Islet precursor cell (in vitro differentiated cells): ENCODE results near the gene LST1.
"Not testable (repeated sequence)": the region's sequence is repeated elsewhere in the genome, so short reads cannot be mapped to it uniquely, and the experiment has no call there.

Experiments
- DNase-seq: peaks from one replicate; pipeline ENCODE4 v3.0.0-alpha.2; 2018

LST1 gene

DNA sequence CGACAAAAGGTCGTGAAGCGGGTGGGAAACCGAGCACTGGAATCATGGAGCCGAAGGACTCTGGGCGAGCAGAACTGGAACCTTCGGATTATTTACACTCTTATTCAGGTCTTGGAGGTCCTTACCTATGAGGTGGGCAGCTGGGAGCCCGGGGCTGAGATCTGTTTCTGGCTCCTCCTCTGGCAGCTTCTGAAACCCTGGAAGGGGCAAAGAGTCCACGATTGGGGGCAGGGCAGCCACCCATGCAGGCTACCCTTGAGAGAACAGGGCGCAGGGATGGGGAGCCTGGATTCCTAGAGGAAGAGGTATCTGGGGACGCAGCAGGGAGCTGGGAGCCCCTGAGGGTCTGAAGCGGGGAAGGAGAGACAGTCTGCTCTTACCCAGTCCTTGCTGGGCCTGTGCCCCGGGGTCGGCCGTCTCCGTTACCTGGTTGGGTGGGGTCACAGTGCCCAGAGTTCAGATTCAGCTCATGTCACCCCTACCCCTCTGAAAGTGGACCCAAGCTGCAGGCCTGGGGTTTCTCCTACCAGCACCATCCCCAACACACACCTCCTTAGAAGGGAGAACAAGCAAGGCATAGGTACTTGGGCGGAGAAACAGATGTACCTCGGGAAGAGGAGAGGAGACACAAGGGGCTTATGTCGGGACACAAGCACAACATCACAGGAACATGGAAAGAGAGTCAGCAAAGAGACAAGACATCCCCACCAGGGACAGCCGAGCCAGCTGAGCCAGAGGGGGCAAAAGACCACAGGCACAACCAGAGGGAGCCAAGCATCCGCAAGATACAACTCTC is 4.4 kb upstream of the LST1 start:
- no peak for DNase-seq

GRCh38 chr6:31582230-31582643 is 3.8 kb upstream of the LST1 start, which contains the start of gene LTB:
TSS of gene LTB (minus strand) at chr6:31582424. CDS start at chr6:31582417, 7 bp downstream.
- DNase-seq, result no peak

- peak; percentile 71 for DNase-seq
Observed at GRCh38 chr6:31585491-31585890, 586 bp upstream of the LST1 start.

DNA sequence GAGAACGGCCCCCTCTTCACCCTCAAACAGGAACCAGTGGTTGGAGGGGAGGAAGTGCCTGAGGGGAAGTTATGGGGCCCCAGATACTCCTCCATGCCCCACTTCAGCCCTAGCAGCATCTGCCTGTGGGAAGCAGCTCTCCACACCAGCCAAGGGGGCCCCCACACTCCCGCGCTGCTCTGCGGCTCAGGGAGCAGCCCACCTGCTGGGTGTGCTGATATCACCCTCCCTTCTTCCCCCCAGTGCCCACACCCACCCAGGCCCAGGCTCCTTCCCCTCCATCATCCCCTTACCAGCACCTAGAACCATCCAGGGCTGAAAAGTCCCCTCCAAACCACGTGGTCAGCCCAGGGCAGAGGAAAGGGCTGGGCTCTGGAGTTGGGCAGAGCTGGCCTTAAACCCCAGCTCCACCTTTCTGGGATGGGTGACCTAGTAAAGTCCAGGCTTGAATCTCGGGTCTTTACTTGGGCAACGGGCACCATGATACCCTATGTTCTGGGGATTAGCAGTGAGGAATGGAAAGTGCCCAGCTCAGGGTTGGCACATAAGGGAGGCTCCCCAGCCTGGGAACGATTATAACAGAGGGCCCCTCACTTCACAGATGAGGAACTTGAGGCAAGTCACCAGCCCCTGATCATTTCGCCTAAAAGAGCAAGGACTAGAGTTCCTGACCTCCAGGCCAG is 663 bp downstream of the LST1 start:
- DNase-seq, result no peak

GRCh38 chr6:31587791-31588777 is 2.0 kb downstream of the LST1 start:
- DNase-seq, result no peak

GRCh38 chr6:31588871-31589650 is 3.0 kb downstream of the LST1 start:
- DNase-seq, result no peak

- DNase-seq, result not testable (repeated sequence)
Observed at GRCh38 chr6:31590691-31591090, 4.6 kb downstream of the LST1 start.

- DNase-seq, result no peak
Observed at GRCh38 chr6:31592396-31592771, 6.3 kb downstream of the LST1 start.

GRCh38 chr6:31597006-31597405 is 10.9 kb downstream of the LST1 start:
- DNase-seq, result no peak

DNA sequence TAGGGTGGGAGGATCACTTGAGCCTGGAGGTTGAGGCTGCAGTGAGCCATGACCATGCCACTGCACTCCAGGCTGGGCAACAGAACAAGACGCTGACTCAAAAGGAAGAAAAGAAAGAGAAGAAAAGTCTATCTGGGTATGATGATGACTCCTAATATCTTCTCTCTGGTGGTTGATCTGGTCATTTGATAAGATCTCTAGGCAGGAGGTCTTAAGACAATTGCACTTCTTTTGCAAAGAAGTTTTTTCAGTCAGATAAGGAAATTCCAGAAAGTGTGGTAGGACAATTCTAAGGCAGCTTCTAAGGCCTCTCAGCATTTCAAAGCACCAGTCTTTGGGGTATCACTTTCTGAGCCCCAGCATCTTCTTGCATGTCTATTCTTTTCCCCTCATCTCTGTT is 21.2 kb downstream of the LST1 start:
- DNase-seq, result no peak

DNA sequence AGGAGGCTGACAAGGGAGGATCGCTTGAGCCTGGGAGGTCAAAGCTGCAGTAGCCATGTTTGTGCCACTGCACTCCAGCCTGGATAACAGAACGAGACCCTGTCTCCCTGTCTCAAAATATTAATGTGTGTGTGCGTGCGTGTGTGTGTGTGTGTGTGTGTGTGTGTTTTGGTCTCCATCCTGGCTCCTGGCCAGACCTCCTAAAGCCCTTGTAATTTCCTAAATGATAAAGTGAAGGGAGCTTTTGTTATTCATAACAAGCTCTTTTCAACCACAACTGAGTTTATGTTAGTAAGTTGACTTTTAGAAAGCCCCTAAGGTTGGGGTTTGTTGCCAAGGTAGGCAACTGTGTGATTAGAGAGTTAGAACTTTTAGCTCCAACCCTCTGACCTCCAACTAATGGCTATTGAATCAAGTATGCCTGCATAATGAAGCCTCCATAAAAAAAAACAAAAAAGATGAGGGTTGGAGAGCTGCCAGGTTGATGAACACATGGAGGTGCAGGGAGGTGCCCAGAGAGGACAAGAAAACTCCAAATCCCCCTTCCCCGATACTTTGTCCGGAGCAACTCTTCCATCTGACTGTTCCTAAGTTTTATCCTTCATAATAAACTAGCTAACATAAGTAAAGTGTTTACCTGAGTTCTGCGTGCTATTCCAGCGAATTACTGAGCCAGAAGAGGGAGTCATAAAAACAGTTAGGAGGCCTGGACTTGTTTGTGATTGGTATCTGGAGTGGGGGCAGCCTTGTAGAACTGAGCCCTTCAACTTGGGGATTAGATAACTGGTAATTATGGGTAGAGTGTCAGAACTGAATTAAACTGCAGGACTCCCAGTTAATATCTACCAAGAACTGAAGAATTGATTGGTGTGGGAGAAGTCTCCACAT is 23.7 kb downstream of the LST1 start:
- no peak for DNase-seq

- no peak for DNase-seq
Observed at GRCh38 chr6:31610968-31611367, 24.9 kb downstream of the LST1 start.

- DNase-seq, result no peak
Observed at GRCh38 chr6:31614075-31614619, 28.1 kb downstream of the LST1 start.

- DNase-seq, result no peak
Observed at GRCh38 chr6:31614684-31615578, 28.9 kb downstream of the LST1 start, which contains the start of gene AIF1. TSS of gene AIF1 (plus strand) at chr6:31615234. CDS start at chr6:31615330, 96 bp downstream.

DNA sequence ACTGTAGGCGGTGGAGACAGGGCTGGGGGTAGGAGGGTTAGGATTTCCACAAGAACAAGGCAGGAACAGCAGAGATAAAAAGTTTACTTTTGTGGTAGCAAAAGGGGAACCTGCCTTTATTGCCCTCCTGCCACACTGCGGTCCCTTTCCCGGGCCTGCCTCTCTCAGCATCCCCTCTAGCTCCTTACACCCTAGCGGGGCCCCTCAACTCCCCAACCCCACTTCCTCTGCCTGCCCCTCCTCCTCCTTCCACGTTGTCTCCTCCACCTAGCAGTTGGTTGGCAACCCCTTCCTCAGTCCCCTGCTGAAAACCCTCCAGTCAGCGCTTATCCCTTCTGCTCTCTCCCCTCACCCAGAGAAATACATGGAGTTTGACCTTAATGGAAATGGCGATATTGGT is 29.7 kb downstream of the LST1 start:
- DNase-seq, result no peak

DNA sequence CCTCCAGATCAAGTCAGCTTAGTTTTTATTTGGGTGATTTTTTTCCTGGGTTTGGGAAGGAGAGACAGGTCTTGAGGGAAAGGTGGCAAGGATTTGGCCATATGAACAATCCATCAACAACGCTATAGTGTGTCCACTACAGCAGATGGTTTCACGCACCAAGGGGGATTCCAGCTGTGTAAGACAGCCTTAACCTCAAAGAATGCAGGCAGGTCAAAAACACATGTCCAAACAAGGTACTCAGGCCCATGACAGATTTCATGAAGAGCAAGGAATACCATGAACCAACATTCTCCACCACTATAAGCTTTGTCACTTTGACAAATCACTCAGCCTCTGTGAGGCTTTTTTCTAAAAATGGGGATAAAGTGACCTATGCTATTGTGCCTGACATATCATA is 30.9 kb downstream of the LST1 start:
- no peak for DNase-seq

DNA sequence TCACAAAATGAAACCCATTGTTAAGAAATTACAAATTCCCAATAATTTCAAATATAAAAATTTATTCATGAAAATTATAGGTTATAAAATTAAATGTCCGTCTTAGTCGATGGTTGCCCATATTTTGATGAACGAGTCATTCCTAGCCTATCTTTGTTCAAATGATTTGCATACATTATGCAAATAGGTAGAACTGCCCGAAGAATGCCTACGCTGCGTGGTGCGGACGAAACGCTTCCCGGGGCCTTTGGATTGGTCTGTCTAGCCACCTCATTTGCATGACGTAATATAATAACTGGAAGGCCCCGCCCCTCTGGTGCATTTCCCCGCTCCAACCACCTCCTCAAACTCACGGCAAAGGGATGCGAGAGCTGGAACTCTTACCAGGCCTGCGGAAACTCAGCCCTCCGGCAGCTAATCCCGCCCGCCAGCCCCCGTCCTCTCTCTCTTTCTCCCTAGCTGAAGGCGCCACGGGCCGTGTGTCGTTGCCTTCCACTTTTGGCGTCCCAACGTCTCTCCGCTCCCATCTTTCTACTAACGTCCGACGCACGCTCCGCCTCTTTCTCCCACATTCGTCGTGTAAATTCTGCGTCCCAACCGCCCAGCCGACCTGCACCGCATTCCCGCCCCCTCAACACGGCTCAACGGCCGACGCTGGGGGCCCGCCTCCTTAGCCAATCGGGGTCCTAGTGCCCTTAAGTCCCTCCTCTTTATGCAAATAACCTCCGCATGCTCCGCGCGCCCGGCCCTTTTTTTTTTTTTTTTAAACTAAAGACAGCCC is 33.9 kb downstream of the LST1 start:
- peak; percentile 99 for DNase-seq

GRCh38 chr6:31620586-31621319 is 34.7 kb downstream of the LST1 start, which contains the start of gene PRRC2A:
TSS of gene PRRC2A (plus strand) at chr6:31620715. CDS start at chr6:31622790, 2,075 bp downstream.
- no peak for DNase-seq
